Tibial artery (tissue), 4 donors: ENCODE results near the gene MIX23.

Experiments used
- DNase-seq, 2 donors: peaks; one replicate each; pipeline ENCODE4 v3.0.0-alpha.2; 2019
- H3K27ac ChIP-seq, 2 donors: fragments of 200-600 bp; sonication (generic) in 1 of 2; 1 replicate in 1 of 2; 2 replicates in 1 of 2; pipeline ENCODE4 v1.5.1; 2018 to 2019; ENCODE audit warnings: mild to moderate bottlenecking in 1 of 2
- H3K27me3 ChIP-seq, 2 donors: fragments of 200-600 bp; sonication (generic) in 1 of 2; one replicate each; pipeline versions ENCODE4 v1.5.1 to v1.6.0; 2016 to 2019
- H3K36me3 ChIP-seq, 3 donors: fragments of 200-600 bp; sonication (generic) in 2 of 3; one replicate each; pipeline ENCODE4 v1.5.1; 2016 to 2019; ENCODE audit warnings: mild to moderate bottlenecking in 2 of 3
- H3K4me1 ChIP-seq, 4 donors: fragments of 200-600 bp; sonication (generic) in 2 of 4; 1 replicate in 3 of 4; 2 replicates in 1 of 4; pipeline ENCODE4 v1.5.1; 2016 to 2019
- H3K4me3 ChIP-seq, 2 donors: fragments of 200-600 bp; sonication (generic) in 1 of 2; 1 replicate in 1 of 2; 2 replicates in 1 of 2; pipeline ENCODE4 v1.5.1; 2018 to 2019; ENCODE audit warnings: mild to moderate bottlenecking in 2 of 2
- H3K9me3 ChIP-seq, 3 donors: fragments of 200-600 bp; sonication (generic) in 1 of 3; one replicate each; pipeline ENCODE4 v1.5.1; 2016 to 2019
- CTCF ChIP-seq, 2 experiments: fragments of 200-600 bp in 1 of 2; fragments of 450-650 bp in 1 of 2; IDR thresholded peaks; one replicate each; pipeline ENCODE4 v1.5.1; 2017 to 2019; ENCODE audit warnings: antibody characterized with exemption in 2 of 2, mild to moderate bottlenecking in 1 of 2, moderate library complexity in 1 of 2
- intact Hi-C: fragments of 100-400 bp; cut with DNase I; formaldehyde crosslinking; loops from one replicate; pipeline ENCODE4 v1.15.0; 2023; ENCODE audit warnings: low total_unique reads

The MIX23 gene

GRCh38 chr3:122398920-122399319 lies 15.9 kb upstream of the MIX23 start:
- intact Hi-C loops: no loop called here

GRCh38 chr3:122397201-122397600 lies 14.2 kb upstream of the MIX23 start:
- DNase-seq: no peak
- no peak overlapping the region for H3K27ac ChIP-seq
- no peak for TF ChIP-seq CTCF (IDR thresholded peaks at IDR 0.05)
- H3K36me3 ChIP-seq: no peaks in the 10 kb centered on the region
- no peaks in the 10 kb centered on the region for H3K4me1 ChIP-seq
- no peak overlapping the region for H3K4me3 ChIP-seq
- intact Hi-C loops: no loop called here
- no peaks in the 10 kb centered on the region for H3K9me3 ChIP-seq
- no peaks in the 10 kb centered on the region for H3K27me3 ChIP-seq

More at GRCh38 chr3:122398920-122399319, 15.9 kb upstream of the MIX23 start:
- no peak overlapping the region for H3K4me3 ChIP-seq
- DNase-seq: no peak
- no peaks in the 10 kb centered on the region for H3K9me3 ChIP-seq
- no peak for TF ChIP-seq CTCF (IDR thresholded peaks at IDR 0.05)
- H3K27ac ChIP-seq: no peak overlapping the region
- H3K36me3 ChIP-seq: peaks cover 5 to 14% (median 6%) of the 10 kb centered on the region in 3 donors
- no peaks in the 10 kb centered on the region for H3K27me3 ChIP-seq
- no peaks in the 10 kb centered on the region for H3K4me1 ChIP-seq

- no peak for TF ChIP-seq CTCF (IDR thresholded peaks at IDR 0.05)
- intact Hi-C loops: no loop called here
- no peak overlapping the region for H3K27ac ChIP-seq
- no peak overlapping the region for H3K4me3 ChIP-seq
- no peaks in the 10 kb centered on the region for H3K27me3 ChIP-seq
- no peaks in the 10 kb centered on the region for H3K9me3 ChIP-seq
- no peaks in the 10 kb centered on the region for H3K4me1 ChIP-seq
- no peaks in the 10 kb centered on the region for H3K36me3 ChIP-seq
- no peak for DNase-seq
These were observed 13.5 kb upstream of the MIX23 start for GRCh38 chr3:122396511-122396910.

GRCh38 chr3:122395582-122395981 lies 12.6 kb upstream of the MIX23 start:
- no peaks in the 10 kb centered on the region for H3K4me1 ChIP-seq
- no peak overlapping the region for H3K4me3 ChIP-seq
- no peaks in the 10 kb centered on the region for H3K36me3 ChIP-seq
- no peaks in the 10 kb centered on the region for H3K9me3 ChIP-seq
- no peak for TF ChIP-seq CTCF (IDR thresholded peaks at IDR 0.05)
- intact Hi-C loops: no loop called here
- no peak for DNase-seq
- H3K27me3 ChIP-seq: no peaks in the 10 kb centered on the region
- no peak overlapping the region for H3K27ac ChIP-seq

GRCh38 chr3:122394173-122394572 lies 11.1 kb upstream of the MIX23 start:
- Histone ChIP-seq H3K4me3 (no peak overlapping the region), H3K4me1 (no peaks in the 10 kb centered on the region), H3K27me3 (no peaks in the 10 kb centered on the region), H3K9me3 (no peaks in the 10 kb centered on the region), H3K27ac (no peak overlapping the region), H3K36me3 (no peaks in the 10 kb centered on the region)
- TF ChIP-seq CTCF (IDR thresholded peaks at IDR 0.05): no peak
- intact Hi-C loops: no loop called here
- no peak for DNase-seq
